Progenitor cell of endocrine pancreas (in vitro differentiated cells): ENCODE data around the gene PIK3CA. TPM values are rescaled to one million over a fixed set of nuclear protein-coding genes. Genes with fewer than 3 reads are reported as not detected.

Experiments used
- DNase-seq: peaks from one replicate; pipeline ENCODE4 v3.0.0; 2021; ENCODE audit warnings: low spot score; ENCODE audit not compliant: unreplicated experiment
- H3K27ac Mint-ChIP-seq: 2 replicates; pipeline ENCODE4 v1.8.0; 2021; ENCODE audit warnings: mild to moderate bottlenecking, moderate library complexity, mixed read lengths
- H3K27me3 Mint-ChIP-seq: 2 replicates; pipeline ENCODE4 v1.8.0; 2021; ENCODE audit warnings: mixed read lengths
- H3K36me3 Mint-ChIP-seq: 2 replicates; pipeline ENCODE4 v1.8.0; 2022; ENCODE audit warnings: mixed read lengths; ENCODE audit not compliant: insufficient read depth
- H3K4me1 Mint-ChIP-seq: 2 replicates; pipeline ENCODE4 v1.8.0; 2021; ENCODE audit warnings: low read depth, mixed read lengths
- H3K4me3 Mint-ChIP-seq: 2 replicates; pipeline ENCODE4 v1.8.0; 2021; ENCODE audit warnings: low read depth, mild to moderate bottlenecking, moderate library complexity, mixed read lengths
- H3K9me3 Mint-ChIP-seq: 2 replicates; pipeline ENCODE4 v1.8.0; 2021; ENCODE audit warnings: low read depth, mixed read lengths
- CTCF ChIP-seq: fragments of 200-600 bp; sonication (generic); IDR thresholded peaks from one replicate; pipeline ENCODE4 v1.5.0; 2021; ENCODE audit warnings: antibody characterized with exemption, mild to moderate bottlenecking; ENCODE audit not compliant: unreplicated experiment
- total RNA-seq: library from RNA; stranded (reverse); gene quantifications from 2 replicates; pipeline ENCODE4 v1.2.1, GENCODE V29; 2021

Gene PIK3CA
- total RNA-seq, 1 donor from 2014 or later: 19.2 TPM

- H3K27me3 Mint-ChIP-seq: no peaks in the 10 kb centered on the region
- no peak for TF ChIP-seq CTCF
- no peaks in the 10 kb centered on the region for H3K36me3 Mint-ChIP-seq
- DNase-seq: no peak
- no peaks in the 10 kb centered on the region for H3K9me3 Mint-ChIP-seq
- no peak overlapping the region for H3K4me3 Mint-ChIP-seq
- H3K4me1 Mint-ChIP-seq: no peaks in the 10 kb centered on the region
- no peak overlapping the region for H3K27ac Mint-ChIP-seq
Measured at GRCh38 chr3:179278151-179278550, 130.0 kb downstream of the PIK3CA start.

- no peak overlapping the region for H3K27ac Mint-ChIP-seq
- TF ChIP-seq CTCF: no peak
- no peaks in the 10 kb centered on the region for H3K27me3 Mint-ChIP-seq
- H3K36me3 Mint-ChIP-seq: no peaks in the 10 kb centered on the region
- H3K4me1 Mint-ChIP-seq: no peaks in the 10 kb centered on the region
- no peaks in the 10 kb centered on the region for H3K9me3 Mint-ChIP-seq
- no peak overlapping the region for H3K4me3 Mint-ChIP-seq
- DNase-seq: no peak
Measured at GRCh38 chr3:179278932-179279693, 131.0 kb downstream of the PIK3CA start.

- Mint-ChIP-seq H3K4me1 (no peaks in the 10 kb centered on the region), H3K36me3 (no peaks in the 10 kb centered on the region), H3K27ac (no peak overlapping the region), H3K27me3 (no peaks in the 10 kb centered on the region), H3K9me3 (no peaks in the 10 kb centered on the region), H3K4me3 (no peak overlapping the region)
- no peak for DNase-seq
- TF ChIP-seq CTCF: no peak
Measured at GRCh38 chr3:179279837-179280236, 131.7 kb downstream of the PIK3CA start.

GRCh38 chr3:179281825-179282224 lies 133.7 kb downstream of the PIK3CA start:
- no peak for TF ChIP-seq CTCF
- H3K36me3 Mint-ChIP-seq: no peaks in the 10 kb centered on the region
- no peak overlapping the region for H3K27ac Mint-ChIP-seq

GRCh38 chr3:179286331-179286730 lies 138.2 kb downstream of the PIK3CA start:
- Mint-ChIP-seq H3K4me1 (peaks cover 2% of the 10 kb centered on the region), H3K27ac (no peak overlapping the region), H3K9me3 (no peaks in the 10 kb centered on the region), H3K4me3 (no peak overlapping the region), H3K36me3 (no peaks in the 10 kb centered on the region), H3K27me3 (no peaks in the 10 kb centered on the region)
- TF ChIP-seq CTCF: no peak
- no peak for DNase-seq

More at GRCh38 chr3:179281825-179282224, 133.7 kb downstream of the PIK3CA start:
- Mint-ChIP-seq H3K4me1 (no peaks in the 10 kb centered on the region), H3K27me3 (no peaks in the 10 kb centered on the region), H3K9me3 (no peaks in the 10 kb centered on the region), H3K4me3 (no peak overlapping the region)
- no peak for DNase-seq
